HEK293 (cell line): Measurements from ENCODE around the gene ZNF804A.

Experiments
- CTCF ChIA-PET: fragments of 350-600 bp; formaldehyde crosslinking; extraction: SDS; loops from one replicate; lab custom pipeline; 2021; ENCODE audit warnings: antibody characterized with exemption; lab: Yijun Ruan, JAX
- POLR2A ChIA-PET: fragments of 300-600 bp; formaldehyde crosslinking; extraction: SDS; loops from one replicate; lab custom pipeline; 2020; ENCODE audit warnings: antibody characterized with exemption, inconsistent platforms; lab: Yijun Ruan, JAX
- H3K27ac ChIP-seq: fragments of 200-500 bp; sonication (Bioruptor generic); 2 replicates; pipeline ENCODE4 v1.5.1; 2014; ENCODE audit warnings: low read depth, low read length, control low read depth, inconsistent platforms; ENCODE audit errors: extremely low read depth
- H3K36me3 ChIP-seq, 2 experiments: fragments of 200-500 bp in 1 of 2; sonication (Bioruptor generic) in 1 of 2; 1 replicate in 1 of 2; 2 replicates in 1 of 2; pipeline ENCODE4 v1.5.1; 2014 to 2017; ENCODE audit warnings: inconsistent platforms in 2 of 2, low read length in 2 of 2; ENCODE audit not compliant: control insufficient read depth in 2 of 2, insufficient read depth in 1 of 2
- H3K4me1 ChIP-seq: fragments of 200-500 bp; sonication (Bioruptor generic); 2 replicates; pipeline ENCODE4 v1.5.1; 2014; ENCODE audit warnings: mild to moderate bottlenecking, low read length, inconsistent platforms; ENCODE audit not compliant: control insufficient read depth, insufficient read depth
- H3K4me3 ChIP-seq: 2 replicates; pipeline ENCODE4 v1.5.1; 2011; ENCODE audit warnings: low read depth, mild to moderate bottlenecking, control low read depth, low read length, moderate library complexity
- H3K9me3 ChIP-seq: fragments of 200-500 bp; sonication (Bioruptor generic); 2 replicates; pipeline ENCODE4 v1.5.1; 2014; ENCODE audit warnings: low read depth, low read length, inconsistent platforms; ENCODE audit not compliant: control insufficient read depth, insufficient read depth
- EGR2 ChIP-seq: fragments of 450-650 bp; formaldehyde crosslinking; IDR thresholded peaks from 2 replicates; pipeline ENCODE4 v1.5.1; 2016; ENCODE audit warnings: low read depth, missing biosample characterization, missing genetic modification characterization
- GLIS2 ChIP-seq: fragments of 450-650 bp; formaldehyde crosslinking; IDR thresholded peaks from 2 replicates; pipeline ENCODE4 v1.5.1; 2016; ENCODE audit warnings: missing biosample characterization, missing genetic modification characterization
- PRDM1 ChIP-seq: fragments of 450-650 bp; formaldehyde crosslinking; IDR thresholded peaks from 2 replicates; pipeline ENCODE4; 2016; ENCODE audit warnings: missing biosample characterization, missing genetic modification characterization
- YY1 ChIP-seq: fragments of 450-650 bp; formaldehyde crosslinking; IDR thresholded peaks from 2 replicates; pipeline ENCODE4 v1.5.1; 2018; ENCODE audit warnings: missing biosample characterization, missing genetic modification characterization
- ZBTB26 ChIP-seq: fragments of 450-650 bp; formaldehyde crosslinking; optimal IDR thresholded peaks from 2 replicates; pipeline ENCODE3; 2016; ENCODE audit warnings: missing biosample characterization, mild to moderate bottlenecking, missing genetic modification characterization
- ZFHX2 ChIP-seq: fragments of 450-650 bp; formaldehyde crosslinking; conservative IDR thresholded peaks from 2 replicates; pipeline ENCODE4 v1.5.1; 2016; ENCODE audit warnings: missing biosample characterization, missing genetic modification characterization
- ZNF16 ChIP-seq: fragments of 450-650 bp; formaldehyde crosslinking; IDR thresholded peaks from 2 replicates; pipeline ENCODE4 v1.5.1; 2016; ENCODE audit warnings: low read depth, missing biosample characterization, missing genetic modification characterization
- ZNF19 ChIP-seq: fragments of 450-650 bp; formaldehyde crosslinking; IDR thresholded peaks from 2 replicates; pipeline ENCODE4; 2016; ENCODE audit warnings: missing biosample characterization, missing genetic modification characterization, low read depth
- ZNF2 ChIP-seq: fragments of 450-650 bp; formaldehyde crosslinking; IDR thresholded peaks from 2 replicates; pipeline ENCODE4 v1.5.1; 2016; ENCODE audit warnings: missing biosample characterization, missing genetic modification characterization
- ZNF214 ChIP-seq: fragments of 450-650 bp; formaldehyde crosslinking; IDR thresholded peaks from 2 replicates; pipeline ENCODE4 v1.5.1; 2017; ENCODE audit warnings: missing biosample characterization, mild to moderate bottlenecking, missing genetic modification characterization, borderline replicate concordance
- ZNF266 ChIP-seq: fragments of 450-650 bp; formaldehyde crosslinking; IDR thresholded peaks from 2 replicates; pipeline ENCODE4 v1.5.1; 2016; ENCODE audit warnings: missing biosample characterization, missing genetic modification characterization, low read depth
- ZNF341 ChIP-seq: fragments of 450-650 bp; formaldehyde crosslinking; IDR thresholded peaks from 2 replicates; pipeline ENCODE4; 2016; ENCODE audit warnings: low read depth, missing biosample characterization, missing genetic modification characterization
- ZNF350 ChIP-seq: fragments of 450-650 bp; formaldehyde crosslinking; IDR thresholded peaks from 2 replicates; pipeline ENCODE4 v1.5.0; 2017; ENCODE audit warnings: missing biosample characterization, mild to moderate bottlenecking, missing genetic modification characterization
- ZNF394 ChIP-seq: fragments of 450-650 bp; formaldehyde crosslinking; IDR thresholded peaks from 2 replicates; pipeline ENCODE4 v1.5.1; 2016; ENCODE audit warnings: missing biosample characterization, missing genetic modification characterization, mild to moderate bottlenecking, moderate library complexity, borderline replicate concordance
- ZNF48 ChIP-seq: fragments of 450-650 bp; formaldehyde crosslinking; IDR thresholded peaks from 2 replicates; pipeline ENCODE4 v1.5.1; 2016; ENCODE audit warnings: missing biosample characterization, missing genetic modification characterization
- ZNF530 ChIP-seq: fragments of 450-650 bp; formaldehyde crosslinking; IDR thresholded peaks from 2 replicates; pipeline ENCODE4 v1.5.1; 2016; ENCODE audit warnings: low read depth, missing biosample characterization, missing genetic modification characterization
- ZNF549 ChIP-seq: fragments of 450-650 bp; IDR thresholded peaks from 2 replicates; pipeline ENCODE4 v1.5.1; 2018; ENCODE audit warnings: missing biosample characterization, missing genetic modification characterization, mild to moderate bottlenecking, inconsistent platforms, moderate library complexity
- ZNF580 ChIP-seq: fragments of 450-650 bp; formaldehyde crosslinking; IDR thresholded peaks from 2 replicates; pipeline ENCODE4 v1.5.1; 2016; ENCODE audit warnings: missing biosample characterization, missing genetic modification characterization
- ZNF626 ChIP-seq: fragments of 450-650 bp; sonication (Bioruptor Pico); formaldehyde crosslinking; IDR thresholded peaks from 2 replicates; pipeline ENCODE4 v1.5.1; 2018; ENCODE audit warnings: missing biosample characterization, missing genetic modification characterization, inconsistent platforms
- ZNF677 ChIP-seq: fragments of 450-650 bp; IDR thresholded peaks from 2 replicates; pipeline ENCODE4 v1.5.0; 2018; ENCODE audit warnings: missing biosample characterization, mild to moderate bottlenecking, missing genetic modification characterization, moderate library complexity
- ZNF701 ChIP-seq: fragments of 450-650 bp; formaldehyde crosslinking; IDR thresholded peaks from 2 replicates; pipeline ENCODE4 v1.5.1; 2016; ENCODE audit warnings: missing biosample characterization, missing genetic modification characterization
- ZNF843 ChIP-seq: fragments of 450-650 bp; formaldehyde crosslinking; IDR thresholded peaks from 2 replicates; pipeline ENCODE4 v1.5.1; 2016; ENCODE audit warnings: missing biosample characterization, missing genetic modification characterization

Gene ZNF804A

GRCh38 chr2:184596819-184597411 is 1.4 kb upstream of the ZNF804A start:
- no peak overlapping the region for H3K27ac ChIP-seq
- H3K4me1 ChIP-seq, result no peaks in the 10 kb centered on the region; the same call in 1 of the 2 replicates
- peak overlapping the region; percentile 55; the same call in 1 of the 2 replicates for H3K4me3 ChIP-seq
- TF ChIP-seq ZNF214 (tag by site-specific recombination), result no peak
- 0 out of 2 replicates have a peak, but pooled peaks have one; percentile 27 for TF ChIP-seq PRDM1 (tag by site-specific recombination)
- TF ChIP-seq, all 188 proteins: peak for 1
- POLR2A ChIA-PET, result no interaction called here
- Histone ChIP-seq H3K9me3 (no peaks in the 10 kb centered on the region), H3K36me3 (no peaks in the 10 kb centered on the region)
- CTCF ChIA-PET, result interaction anchor here (0.6 kb wide), 1 partner anchor 1529 kb away, joined by 4 read pairs; no protein-coding TSS in a partner anchor

- H3K9me3 ChIP-seq, result no peaks in the 10 kb centered on the region
- no peaks in the 10 kb centered on the region; the same call in 1 of the 2 replicates for H3K4me1 ChIP-seq
- no peaks in the 10 kb centered on the region for H3K36me3 ChIP-seq
- H3K4me3 ChIP-seq, result peak overlapping the region; percentile 55
- ChIA-PET POLR2A (no interaction called here), CTCF (interaction anchor here (0.6 kb wide), 1 partner anchor 1530 kb away, joined by 4 read pairs; no protein-coding TSS in a partner anchor)
- H3K27ac ChIP-seq, result no peak overlapping the region
- TF ChIP-seq ZNF843 (tag by site-specific recombination), result no peak
- no peak for TF ChIP-seq ZNF350 (tag by site-specific recombination)
- TF ChIP-seq ZNF530 (tag by site-specific recombination), result no peak
- TF ChIP-seq ZNF2 (tag by site-specific recombination), result no peak
- no peak for TF ChIP-seq ZBTB26 (tag by site-specific recombination)
- no peak for TF ChIP-seq ZNF266 (tag by site-specific recombination)
- no peak for TF ChIP-seq ZNF341
- no peak for TF ChIP-seq ZNF16 (tag by site-specific recombination)
- TF ChIP-seq ZNF580 (tag by site-specific recombination), result no peak
- TF ChIP-seq ZNF549, result no peak
- no peak for TF ChIP-seq GLIS2 (tag by site-specific recombination)
- TF ChIP-seq ZNF626, result no peak
- TF ChIP-seq ZNF19, result no peak
- no peak for TF ChIP-seq ZNF677
- no peak for TF ChIP-seq ZNF394
- no peak for TF ChIP-seq EGR2 (tag by site-specific recombination)
- TF ChIP-seq ZNF701 (tag by site-specific recombination), result no peak
- TF ChIP-seq YY1 (tag by site-specific recombination), result no peak
Observed at GRCh38 chr2:184597571-184597991, 748 bp upstream of the ZNF804A start.

GRCh38 chr2:184598002-184598315 is 370 bp upstream of the ZNF804A start:
- Histone ChIP-seq H3K36me3 (no peaks in the 10 kb centered on the region), H3K4me1 (no peaks in the 10 kb centered on the region; the same call in 1 of the 2 replicates), H3K9me3 (no peaks in the 10 kb centered on the region), H3K4me3 (peak overlapping the region; percentile 55), H3K27ac (no peak overlapping the region)
- no peak for TF ChIP-seq ZNF48
- TF ChIP-seq EGR2 (tag by site-specific recombination), result 0 out of 2 replicates have a peak, but pooled peaks have one; percentile 25
- TF ChIP-seq ZFHX2, result peak; percentile 44; the same call in 1 of the 2 replicates
- POLR2A ChIA-PET, result no interaction called here
- CTCF ChIA-PET, result no interaction called here
